IgD-negative memory B cell (primary cell): ENCODE measurements around the gene ARHGAP20. TPM values are rescaled to one million over a fixed set of nuclear protein-coding genes. Genes with fewer than 3 reads are reported as not detected.

ENCODE experiments used
- H3K27ac Mint-ChIP-seq, 3 donors: one replicate each; pipeline ENCODE4 v1.8.0; 2020 to 2022; ENCODE audit warnings: mild to moderate bottlenecking in 3 of 3, mixed read lengths in 3 of 3, moderate library complexity in 1 of 3
- H3K27me3 Mint-ChIP-seq: one replicate; pipeline ENCODE4 v1.8.0; 2021; ENCODE audit warnings: mixed read lengths
- H3K36me3 Mint-ChIP-seq: one replicate; pipeline ENCODE4 v1.8.0; 2020; ENCODE audit warnings: mild to moderate bottlenecking, mixed read lengths
- H3K4me1 Mint-ChIP-seq, 3 donors: one replicate each; pipeline ENCODE4 v1.8.0; 2020 to 2022; ENCODE audit warnings: mixed read lengths in 3 of 3, mild to moderate bottlenecking in 1 of 3
- H3K4me3 Mint-ChIP-seq, 4 donors: one replicate each; pipeline ENCODE4 v1.8.0; 2020 to 2022; ENCODE audit warnings: mild to moderate bottlenecking in 4 of 4, mixed read lengths in 4 of 4, moderate library complexity in 3 of 4
- H3K9me3 Mint-ChIP-seq, 3 donors: one replicate each; pipeline ENCODE4 v1.8.0; 2020 to 2021; ENCODE audit warnings: mixed read lengths in 3 of 3, mild to moderate bottlenecking in 1 of 3
- polyA plus RNA-seq: library from polyadenylated mRNA; unstranded; fragments of 300-500 nt; fragmentation: Illumina TruSeq; gene quantifications from one replicate; pipeline ENCODE4 v1.2.3, GENCODE V29; 2021

ARHGAP20 gene
- polyA plus RNA-seq, 1 donor from 2014 or later = 0.51 TPM

DNA sequence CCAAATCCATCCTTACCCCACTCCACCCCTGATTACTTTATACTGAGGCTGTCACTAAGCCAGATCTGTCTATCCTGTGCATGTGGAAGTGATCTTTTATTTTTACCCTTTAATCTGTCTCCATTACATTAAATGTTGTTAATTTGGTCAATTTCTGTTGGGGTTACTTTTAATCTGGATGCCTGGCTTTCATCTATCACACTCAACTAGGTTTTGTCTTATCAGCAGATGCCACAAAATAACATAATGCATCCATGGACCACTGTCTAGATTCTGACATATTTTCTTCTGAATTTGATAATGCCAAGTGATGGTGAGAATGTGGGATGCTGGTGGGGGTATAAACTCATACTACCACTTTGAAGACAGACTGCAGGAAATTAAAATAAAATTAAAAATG, 174.1 kb downstream of the ARHGAP20 start:
- Mint-ChIP-seq H3K27ac (no peak overlapping the region), H3K36me3 (no peaks in the 10 kb centered on the region), H3K27me3 (peaks cover 5% of the 10 kb centered on the region), H3K9me3 (peaks cover 0 to 4% (median 3%) of the 10 kb centered on the region in 3 donors), H3K4me1 (no peaks in the 10 kb centered on the region), H3K4me3 (no peak overlapping the region)

DNA sequence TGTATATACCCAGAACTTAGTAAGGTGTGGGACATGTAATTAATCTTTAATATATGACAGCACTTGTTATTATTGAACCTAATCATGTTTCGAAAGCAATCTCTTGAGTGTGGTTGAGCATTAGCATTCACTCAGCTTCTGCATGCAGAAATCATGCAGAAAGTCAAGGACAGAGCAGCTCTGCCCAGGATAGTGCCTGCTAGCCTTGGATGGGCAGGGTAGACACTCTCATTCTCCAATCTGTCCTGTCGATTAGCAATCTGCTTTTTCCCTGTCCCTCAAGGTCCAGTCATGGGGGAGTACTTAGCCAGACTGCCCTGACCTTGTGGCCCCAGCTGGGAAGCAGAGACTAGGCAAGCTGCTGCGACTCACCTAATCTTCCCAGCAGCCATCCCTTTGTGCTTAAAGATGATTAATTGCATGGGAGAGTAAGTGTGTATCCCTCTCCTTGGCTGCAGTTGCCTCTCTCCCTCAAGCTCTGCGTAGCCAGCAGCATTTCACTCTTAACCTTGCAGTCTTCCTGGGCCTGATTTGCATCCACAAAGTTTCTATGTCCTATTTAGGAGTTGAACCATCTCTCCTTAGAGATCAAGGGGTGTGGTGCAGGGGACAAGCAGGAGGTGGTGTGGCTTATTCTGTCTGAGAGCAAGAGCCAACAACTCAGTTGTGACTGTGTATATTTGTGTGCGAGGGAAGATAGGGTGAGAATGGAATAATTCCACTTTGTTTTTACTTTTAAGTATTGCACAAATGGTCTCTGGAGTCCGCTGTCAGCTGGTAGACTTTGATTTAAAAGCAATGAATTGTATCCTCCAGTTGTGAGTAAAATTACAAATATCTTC, 181.1 kb downstream of the ARHGAP20 start:
- peaks cover 2% of the 10 kb centered on the region for H3K27me3 Mint-ChIP-seq
- peaks cover 2% of the 10 kb centered on the region for H3K36me3 Mint-ChIP-seq
- no peak overlapping the region for H3K27ac Mint-ChIP-seq
- H3K4me3 Mint-ChIP-seq = no peak overlapping the region
- H3K9me3 Mint-ChIP-seq = peaks cover 2 to 15% (median 11%) of the 10 kb centered on the region in 3 donors
- peaks cover 0 to 2% (median 0%) of the 10 kb centered on the region in 3 donors for H3K4me1 Mint-ChIP-seq

DNA sequence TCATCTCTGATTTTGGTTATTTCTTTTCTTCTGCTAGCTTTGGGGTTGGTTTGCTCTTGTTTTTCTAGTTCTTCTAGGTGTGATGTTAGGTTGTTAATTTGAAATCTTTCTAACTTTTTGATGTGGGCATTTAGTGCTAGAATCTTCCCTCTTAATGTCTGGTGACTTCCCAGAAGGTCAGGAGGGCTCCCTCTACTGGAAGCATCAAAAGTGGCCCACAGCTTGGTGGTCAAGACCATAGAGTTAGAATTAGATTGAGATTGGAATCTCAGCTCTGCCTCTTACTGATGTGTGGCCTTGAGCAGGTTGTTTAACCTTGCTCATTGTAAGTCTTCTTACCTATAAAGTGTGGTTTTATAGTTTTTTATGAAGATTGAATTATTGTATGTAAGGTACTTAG, 183.2 kb downstream of the ARHGAP20 start:
- H3K9me3 Mint-ChIP-seq = peaks cover 2 to 15% (median 11%) of the 10 kb centered on the region in 3 donors
- H3K4me3 Mint-ChIP-seq = no peak overlapping the region
- peaks cover 2% of the 10 kb centered on the region for H3K36me3 Mint-ChIP-seq
- no peak overlapping the region for H3K27ac Mint-ChIP-seq
- H3K27me3 Mint-ChIP-seq = peaks cover 2% of the 10 kb centered on the region
- peaks cover 0 to 2% (median 0%) of the 10 kb centered on the region in 3 donors for H3K4me1 Mint-ChIP-seq

DNA sequence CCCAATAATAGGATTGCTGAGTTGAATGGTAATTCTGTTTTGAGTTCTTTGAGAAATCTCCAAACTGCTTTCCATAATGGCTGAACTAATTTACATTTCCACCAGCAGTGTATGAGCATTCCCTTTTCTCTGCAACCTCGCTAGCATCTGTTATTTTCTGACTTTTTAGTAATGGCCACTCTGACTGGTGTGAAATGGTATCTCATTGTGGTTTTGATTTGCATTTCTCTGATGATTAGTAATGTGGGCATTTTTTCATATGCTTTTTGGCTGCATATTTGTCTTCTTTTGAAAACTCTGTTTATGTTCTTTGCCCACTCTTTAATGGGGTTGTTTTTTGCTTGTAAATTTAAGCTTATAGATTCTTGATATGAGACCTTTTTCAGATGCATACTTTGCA, 185.1 kb downstream of the ARHGAP20 start:
- Mint-ChIP-seq H3K9me3 (peaks cover 2 to 15% (median 12%) of the 10 kb centered on the region in 3 donors), H3K36me3 (peaks cover 2% of the 10 kb centered on the region), H3K4me3 (no peak overlapping the region), H3K27me3 (no peaks in the 10 kb centered on the region), H3K27ac (no peak overlapping the region), H3K4me1 (peaks cover 6 to 10% (median 8%) of the 10 kb centered on the region in 3 donors)
